ENCODE results near the gene NSUN4.

NSUN4 gene

GRCh38 chr1:46399307-46399706, 58.7 kb downstream of the NSUN4 start:
- Histone ChIP-seq H3K27me3 (ENCODE audit: low read depth) (no peaks in the 10 kb centered on the region; the same call in 1 of the 2 replicates), H3K4me1 (no peaks in the 10 kb centered on the region), H3K4me3 (no peak overlapping the region), H3K36me3 (replicated peaks) (no peaks in the 10 kb centered on the region), H3K9me3 (no peaks in the 10 kb centered on the region)
- DNase-seq (ENCODE audit: low spot score in 2 of 2), result no peak
- in situ Hi-C loops (cut with MboI; ENCODE audit: low sequenced_read_pairs), result no loop called here

GRCh38 chr1:46400421-46400820, 59.8 kb downstream of the NSUN4 start:
- Histone ChIP-seq H3K27me3 (ENCODE audit: low read depth) (no peaks in the 10 kb centered on the region; the same call in 1 of the 2 replicates), H3K4me1 (no peaks in the 10 kb centered on the region), H3K36me3 (replicated peaks) (no peaks in the 10 kb centered on the region), H3K9me3 (no peaks in the 10 kb centered on the region), H3K4me3 (no peak overlapping the region)
- DNase-seq (ENCODE audit: low spot score in 2 of 2), result no peak
- in situ Hi-C loops (cut with MboI; ENCODE audit: low sequenced_read_pairs), result no loop called here

DNA sequence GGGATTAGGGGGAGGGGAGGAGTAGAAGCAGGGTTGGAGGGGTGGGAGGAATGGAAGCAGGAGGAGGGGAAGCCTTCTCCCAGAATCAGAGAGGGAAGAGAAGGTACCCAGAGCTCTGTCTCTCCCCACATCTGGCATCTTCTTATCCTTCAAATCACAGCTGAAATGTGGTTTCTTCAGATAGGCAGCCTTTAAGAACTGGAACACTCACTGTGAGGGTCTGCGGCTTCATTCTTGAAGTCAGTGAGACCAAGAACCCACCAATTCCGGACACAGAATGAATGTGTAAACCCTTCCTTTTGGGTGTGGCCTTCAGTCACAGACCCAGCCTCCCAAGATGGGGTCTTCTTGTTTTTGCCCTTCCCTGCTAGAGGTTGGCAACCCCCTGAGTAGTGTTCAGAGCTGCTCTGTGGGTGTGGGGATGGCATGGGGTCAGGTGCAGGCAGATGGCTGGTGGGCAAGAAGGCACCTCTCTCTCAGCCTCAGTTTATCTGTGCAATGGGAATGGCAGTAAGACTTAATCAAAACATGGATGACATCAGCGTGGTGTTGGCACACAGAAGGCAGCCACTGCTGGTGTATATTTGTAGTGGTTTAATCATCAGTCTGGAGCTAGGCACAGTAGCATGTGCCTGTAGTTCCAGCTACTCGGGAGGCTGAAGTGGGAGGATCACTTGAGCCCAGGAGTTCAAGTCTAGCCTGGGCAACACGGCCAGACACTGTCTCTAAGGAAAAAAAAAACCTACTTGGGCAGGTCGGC, 60.7 kb downstream of the NSUN4 start:
- H3K4me3 ChIP-seq, result no peak overlapping the region
- no peaks in the 10 kb centered on the region; the same call in 1 of the 2 replicates for H3K27me3 ChIP-seq (ENCODE audit: low read depth)
- in situ Hi-C loops (cut with MboI; ENCODE audit: low sequenced_read_pairs), result no loop called here
- DNase-seq (ENCODE audit: low spot score in 2 of 2), result no peak
- H3K9me3 ChIP-seq, result no peaks in the 10 kb centered on the region
- H3K4me1 ChIP-seq, result no peaks in the 10 kb centered on the region
- no peaks in the 10 kb centered on the region for H3K36me3 ChIP-seq (replicated peaks)

DNA sequence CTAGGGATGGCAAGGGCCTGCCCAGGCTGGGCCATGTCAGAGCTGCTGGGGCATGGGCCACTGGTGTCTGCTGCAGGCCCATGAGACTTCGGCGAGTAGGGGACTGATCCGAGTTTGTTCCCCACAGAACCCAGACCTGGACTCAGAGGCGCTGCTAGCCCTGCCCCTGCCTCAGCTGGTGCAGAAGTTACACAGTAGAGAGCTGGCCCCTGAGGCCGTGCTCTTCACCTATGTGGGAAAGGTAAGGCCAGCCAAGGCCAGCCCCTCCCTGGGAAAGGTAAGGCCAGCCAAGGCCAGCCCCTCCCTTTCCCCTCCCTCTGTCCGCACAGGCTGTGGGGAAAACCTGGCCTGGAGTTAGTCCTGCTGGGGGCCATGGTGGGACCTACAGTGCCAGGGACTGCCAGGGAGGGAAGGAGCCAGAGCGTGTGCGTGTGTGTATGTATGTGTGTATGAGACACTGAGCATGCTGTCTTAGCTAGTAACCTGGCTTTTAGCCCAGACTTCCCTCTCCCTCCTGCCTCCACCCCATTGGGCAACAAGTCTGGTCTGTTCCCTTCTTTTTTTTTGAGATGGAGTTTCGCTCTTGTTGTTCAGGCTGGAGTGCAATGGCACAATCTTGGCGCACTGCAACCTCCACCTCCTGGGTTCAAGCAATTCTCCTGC, 61.5 kb downstream of the NSUN4 start:
- H3K4me1 ChIP-seq, result peaks cover 5% of the 10 kb centered on the region
- no peaks in the 10 kb centered on the region for H3K9me3 ChIP-seq
- no peaks in the 10 kb centered on the region; the same call in 1 of the 2 replicates for H3K27me3 ChIP-seq (ENCODE audit: low read depth)
- peak in 1 of 2 experiments; percentile 33 for DNase-seq (ENCODE audit: low spot score in 2 of 2)
- no peak overlapping the region for H3K4me3 ChIP-seq
- in situ Hi-C loops (cut with MboI; ENCODE audit: low sequenced_read_pairs), result no loop called here
- no peaks in the 10 kb centered on the region for H3K36me3 ChIP-seq (replicated peaks)

- H3K36me3 ChIP-seq (replicated peaks), result no peaks in the 10 kb centered on the region
- H3K9me3 ChIP-seq, result no peaks in the 10 kb centered on the region
- H3K4me1 ChIP-seq, result peaks cover 5% of the 10 kb centered on the region
- in situ Hi-C loops (cut with MboI; ENCODE audit: low sequenced_read_pairs), result no loop called here
- no peaks in the 10 kb centered on the region; the same call in 1 of the 2 replicates for H3K27me3 ChIP-seq (ENCODE audit: low read depth)
- DNase-seq (ENCODE audit: low spot score in 2 of 2), result no peak
- H3K4me3 ChIP-seq, result no peak overlapping the region
Observed at GRCh38 chr1:46403916-46404315, 63.3 kb downstream of the NSUN4 start.

GRCh38 chr1:46404482-46405196, 64.0 kb downstream of the NSUN4 start:
- Histone ChIP-seq H3K36me3 (replicated peaks) (no peaks in the 10 kb centered on the region), H3K4me3 (no peak overlapping the region), H3K9me3 (no peaks in the 10 kb centered on the region), H3K27me3 (ENCODE audit: low read depth) (no peaks in the 10 kb centered on the region), H3K4me1 (peaks cover 5% of the 10 kb centered on the region)
- in situ Hi-C loops (cut with MboI; ENCODE audit: low sequenced_read_pairs), result no loop called here
- DNase-seq (ENCODE audit: low spot score in 2 of 2), result no peak

GRCh38 chr1:46405197-46405555, 64.6 kb downstream of the NSUN4 start:
- Histone ChIP-seq H3K4me1 (peaks cover 5% of the 10 kb centered on the region), H3K9me3 (no peaks in the 10 kb centered on the region), H3K27me3 (ENCODE audit: low read depth) (no peaks in the 10 kb centered on the region), H3K4me3 (no peak overlapping the region), H3K36me3 (replicated peaks) (no peaks in the 10 kb centered on the region)
- DNase-seq (ENCODE audit: low spot score in 2 of 2), result no peak
- in situ Hi-C loops (cut with MboI; ENCODE audit: low sequenced_read_pairs), result no loop called here

- H3K9me3 ChIP-seq, result no peaks in the 10 kb centered on the region
- H3K27me3 ChIP-seq (ENCODE audit: low read depth), result no peaks in the 10 kb centered on the region
- H3K36me3 ChIP-seq (replicated peaks), result no peaks in the 10 kb centered on the region
- no peak for DNase-seq (ENCODE audit: low spot score in 2 of 2)
- H3K4me1 ChIP-seq, result peaks cover 5% of the 10 kb centered on the region
- in situ Hi-C loops (cut with MboI; ENCODE audit: low sequenced_read_pairs), result no loop called here
- H3K4me3 ChIP-seq, result no peak overlapping the region
Observed at GRCh38 chr1:46405724-46406123, 65.1 kb downstream of the NSUN4 start.

- H3K4me3 ChIP-seq, result peak overlapping the region; percentile 11; the same call in 1 of the 2 replicates
- H3K27me3 ChIP-seq (ENCODE audit: low read depth), result no peaks in the 10 kb centered on the region
- DNase-seq (ENCODE audit: low spot score in 2 of 2), result no peak
- H3K4me1 ChIP-seq, result peaks cover 5% of the 10 kb centered on the region
- no peaks in the 10 kb centered on the region for H3K9me3 ChIP-seq
- in situ Hi-C loops (cut with MboI; ENCODE audit: low sequenced_read_pairs), result no loop called here
- no peaks in the 10 kb centered on the region for H3K36me3 ChIP-seq (replicated peaks)
Observed at GRCh38 chr1:46406881-46407608, 66.4 kb downstream of the NSUN4 start.

GRCh38 chr1:46407636-46408035, 67.0 kb downstream of the NSUN4 start:
- in situ Hi-C loops (cut with MboI; ENCODE audit: low sequenced_read_pairs), result no loop called here
- no peak for DNase-seq (ENCODE audit: low spot score in 2 of 2)
- H3K9me3 ChIP-seq, result no peaks in the 10 kb centered on the region
- H3K36me3 ChIP-seq (replicated peaks), result no peaks in the 10 kb centered on the region
- H3K4me1 ChIP-seq, result peaks cover 5% of the 10 kb centered on the region
- no peak overlapping the region for H3K4me3 ChIP-seq
- no peaks in the 10 kb centered on the region for H3K27me3 ChIP-seq (ENCODE audit: low read depth)

GRCh38 chr1:46408356-46409062, 67.9 kb downstream of the NSUN4 start:
- H3K4me3 ChIP-seq, result no peak overlapping the region
- no peak for DNase-seq (ENCODE audit: low spot score in 2 of 2)
- no peaks in the 10 kb centered on the region for H3K36me3 ChIP-seq (replicated peaks)
- in situ Hi-C loops (cut with MboI; ENCODE audit: low sequenced_read_pairs), result no loop called here
- H3K9me3 ChIP-seq, result no peaks in the 10 kb centered on the region
- no peaks in the 10 kb centered on the region for H3K27me3 ChIP-seq (ENCODE audit: low read depth)
- H3K4me1 ChIP-seq, result peaks cover 5% of the 10 kb centered on the region

- Histone ChIP-seq H3K4me1 (peaks cover 5% of the 10 kb centered on the region), H3K36me3 (replicated peaks) (no peaks in the 10 kb centered on the region), H3K4me3 (no peak overlapping the region), H3K9me3 (no peaks in the 10 kb centered on the region), H3K27me3 (ENCODE audit: low read depth) (no peaks in the 10 kb centered on the region)
- in situ Hi-C loops (cut with MboI; ENCODE audit: low sequenced_read_pairs), result no loop called here
- DNase-seq (ENCODE audit: low spot score in 2 of 2), result no peak
Observed at GRCh38 chr1:46409063-46409372, 68.4 kb downstream of the NSUN4 start.
